GM19328 (cell line): ENCODE data around the gene MORF4L2.
A peak's percentile ranks its signal among the peaks of the same experiment; 100 is the strongest.

Experiments
- ATAC-seq: cut with Tn5 transposase; IDR thresholded peaks from one replicate; pipeline ENCODE4 v1.9.1; 2021; ENCODE audit warnings: mild to moderate bottlenecking, moderate library complexity; ENCODE audit not compliant: unreplicated experiment

Gene MORF4L2

GRCh38 chrX:103686199-103687072 lies at the start of gene MORF4L2:
Gene MORF4L2, minus strand, starts transcription at chrX:103686699. Its CDS starts 9,672 bp downstream, at chrX:103677027.
- ATAC-seq = peak; percentile 89

- no peak for ATAC-seq
Measured at GRCh38 chrX:103734125-103734760, 47.7 kb upstream of the MORF4L2 start.

GRCh38 chrX:103733017-103733416 lies 46.5 kb upstream of the MORF4L2 start:
- ATAC-seq = no peak

- no peak for ATAC-seq
Measured at GRCh38 chrX:103730796-103731493, 44.4 kb upstream of the MORF4L2 start.

- no peak for ATAC-seq
Measured at GRCh38 chrX:103730147-103730795, 43.8 kb upstream of the MORF4L2 start.

GRCh38 chrX:103729015-103729414 lies 42.5 kb upstream of the MORF4L2 start:
- no peak for ATAC-seq

- ATAC-seq = no peak
Measured at GRCh38 chrX:103727115-103727514, 40.6 kb upstream of the MORF4L2 start.

- no peak for ATAC-seq
Measured at GRCh38 chrX:103726477-103726876, 40.0 kb upstream of the MORF4L2 start.

GRCh38 chrX:103722505-103722904 lies 36.0 kb upstream of the MORF4L2 start:
- no peak for ATAC-seq

GRCh38 chrX:103718120-103718519 lies 31.6 kb upstream of the MORF4L2 start:
- no peak for ATAC-seq

GRCh38 chrX:103716962-103717361 lies 30.5 kb upstream of the MORF4L2 start:
- ATAC-seq = no peak

- no peak for ATAC-seq
Measured at GRCh38 chrX:103710609-103711008, 24.1 kb upstream of the MORF4L2 start, which contains the start of gene TMEM31. Gene TMEM31, plus strand, starts transcription at chrX:103710909. Its CDS starts 1,350 bp downstream, at chrX:103712259.

- ATAC-seq = no peak
Measured at GRCh38 chrX:103704863-103705262, 18.4 kb upstream of the MORF4L2 start.

GRCh38 chrX:103699243-103699642 lies 12.7 kb upstream of the MORF4L2 start:
- no peak for ATAC-seq

- ATAC-seq = no peak
Measured at GRCh38 chrX:103697687-103698086, 11.2 kb upstream of the MORF4L2 start.

- ATAC-seq = no peak
Measured at GRCh38 chrX:103691059-103691458, 4.6 kb upstream of the MORF4L2 start.

- ATAC-seq = no peak
Measured at GRCh38 chrX:103688946-103689345, 2.4 kb upstream of the MORF4L2 start.

- no peak for ATAC-seq
Measured at GRCh38 chrX:103687696-103688201, 1.2 kb upstream of the MORF4L2 start.

- ATAC-seq = peak; percentile 38
Measured at GRCh38 chrX:103687073-103687695, 685 bp upstream of the MORF4L2 start.

- no peak for ATAC-seq
Measured at GRCh38 chrX:103685396-103685795, 1.1 kb downstream of the MORF4L2 start.
